ENCODE data around the gene TMEM101. TPM values are rescaled to one million over a fixed set of nuclear protein-coding genes. Genes with fewer than 3 reads are reported as not detected.

TMEM101 gene
- total and polyA plus RNA-seq, 2 of the 13 experiments (the other 11 are each of a cell fraction or from before 2014, with no cell fraction given), result 72.0 to 100 TPM

GRCh38 chr17:43983515-43984411, 31.0 kb downstream of the TMEM101 start (continued):
- TF ChIP-seq ZNF34 (CRISPR knock-in tag; IDR thresholded peaks at IDR 0.05; ENCODE audit: borderline replicate concordance) (no peak), ZNF576 (CRISPR knock-in tag; IDR thresholded peaks at IDR 0.05) (0 out of 2 replicates have a peak, but pooled peaks have one; percentile 26), SMAD1 (CRISPR knock-in tag; IDR thresholded peaks at IDR 0.05; ENCODE audit: borderline replicate concordance, low read depth) (peak; percentile 78; the same call in 1 of the 2 replicates), BCL3 (CRISPR knock-in tag; IDR thresholded peaks at IDR 0.05) (peak; percentile 96), NFYC (CRISPR knock-in tag; IDR thresholded peaks at IDR 0.05) (no peak), ZNF468 (CRISPR knock-in tag; IDR thresholded peaks at IDR 0.05) (no peak), ARID3A (IDR thresholded peaks at IDR 0.05; ENCODE audit: low read depth, low read length) (no peak; the same call in 1 of the 2 replicates), RARA (CRISPR knock-in tag; IDR thresholded peaks at IDR 0.05) (peak; percentile 95), SPEN (CRISPR knock-in tag; IDR thresholded peaks at IDR 0.05; ENCODE audit: low read depth) (peak; percentile 87), ZNF329 (CRISPR knock-in tag; IDR thresholded peaks at IDR 0.05; ENCODE audit: low read depth) (peak; percentile 86; the same call in 1 of the 2 replicates), ARID5B (CRISPR knock-in tag; IDR thresholded peaks at IDR 0.05) (peak; percentile 95), ZNF660 (CRISPR knock-in tag; IDR thresholded peaks at IDR 0.05; ENCODE audit: borderline replicate concordance, low read depth) (no peak)

Data from HepG2 (cell line).